Tibial nerve (tissue), 4 donors: ENCODE measurements around the gene TMEM132D.

Experiments used
- EP300 ChIP-seq, 2 donors: sonication (generic); formaldehyde crosslinking; IDR thresholded peaks; one replicate each; pipeline ENCODE4 v1.6.1; 2017; ENCODE audit warnings: antibody characterized with exemption in 2 of 2, mild to moderate bottlenecking in 1 of 2
- POLR2A ChIP-seq, 2 donors: fragments of 450-650 bp; IDR thresholded peaks; one replicate each; pipeline ENCODE4 v1.6.1; 2017; ENCODE audit warnings: antibody characterized with exemption in 2 of 2, mild to moderate bottlenecking in 2 of 2, moderate library complexity in 2 of 2
- TF ChIP-seq, protein P1 (sequence below), 5 experiments: fragments of 200-600 bp in 3 of 5; fragments of 450-650 bp in 2 of 5; sonication (generic) in 3 of 5; IDR thresholded peaks; one replicate each; pipeline ENCODE4 v1.5.1; 2016 to 2019; ENCODE audit warnings: antibody characterized with exemption in 5 of 5, mild to moderate bottlenecking in 3 of 5, moderate library complexity in 2 of 5

- no peak for TF ChIP-seq POLR2A (IDR thresholded peaks at IDR 0.05)
- TF ChIP-seq, protein P1, sequence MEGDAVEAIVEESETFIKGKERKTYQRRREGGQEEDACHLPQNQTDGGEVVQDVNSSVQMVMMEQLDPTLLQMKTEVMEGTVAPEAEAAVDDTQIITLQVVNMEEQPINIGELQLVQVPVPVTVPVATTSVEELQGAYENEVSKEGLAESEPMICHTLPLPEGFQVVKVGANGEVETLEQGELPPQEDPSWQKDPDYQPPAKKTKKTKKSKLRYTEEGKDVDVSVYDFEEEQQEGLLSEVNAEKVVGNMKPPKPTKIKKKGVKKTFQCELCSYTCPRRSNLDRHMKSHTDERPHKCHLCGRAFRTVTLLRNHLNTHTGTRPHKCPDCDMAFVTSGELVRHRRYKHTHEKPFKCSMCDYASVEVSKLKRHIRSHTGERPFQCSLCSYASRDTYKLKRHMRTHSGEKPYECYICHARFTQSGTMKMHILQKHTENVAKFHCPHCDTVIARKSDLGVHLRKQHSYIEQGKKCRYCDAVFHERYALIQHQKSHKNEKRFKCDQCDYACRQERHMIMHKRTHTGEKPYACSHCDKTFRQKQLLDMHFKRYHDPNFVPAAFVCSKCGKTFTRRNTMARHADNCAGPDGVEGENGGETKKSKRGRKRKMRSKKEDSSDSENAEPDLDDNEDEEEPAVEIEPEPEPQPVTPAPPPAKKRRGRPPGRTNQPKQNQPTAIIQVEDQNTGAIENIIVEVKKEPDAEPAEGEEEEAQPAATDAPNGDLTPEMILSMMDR (IDR thresholded peaks at IDR 0.05): no peak
- no peak for TF ChIP-seq EP300 (IDR thresholded peaks at IDR 0.05)
Observed at GRCh38 chr12:129854591-129854990, 49.2 kb downstream of the TMEM132D start.
